Stimulated activated CD8-positive, alpha-beta memory T cell treated with anti-CD3 and anti-CD28 coated beads, Interleukin-15, amount 100 ng/mL, for 1 hour (primary cell): ENCODE data around the gene RNFT2.
"Not testable (repeated sequence)": the region's sequence is repeated elsewhere in the genome, so short reads cannot be mapped to it uniquely, and the experiment has no call there.

Source experiments
- DNase-seq: peaks from one replicate; pipeline ENCODE4 v3.0.0-alpha.2; 2020; ENCODE audit warnings: low read depth

Gene RNFT2

GRCh38 chr12:116745554-116745953 is 7.4 kb downstream of the RNFT2 start:
- no peak for DNase-seq

DNA sequence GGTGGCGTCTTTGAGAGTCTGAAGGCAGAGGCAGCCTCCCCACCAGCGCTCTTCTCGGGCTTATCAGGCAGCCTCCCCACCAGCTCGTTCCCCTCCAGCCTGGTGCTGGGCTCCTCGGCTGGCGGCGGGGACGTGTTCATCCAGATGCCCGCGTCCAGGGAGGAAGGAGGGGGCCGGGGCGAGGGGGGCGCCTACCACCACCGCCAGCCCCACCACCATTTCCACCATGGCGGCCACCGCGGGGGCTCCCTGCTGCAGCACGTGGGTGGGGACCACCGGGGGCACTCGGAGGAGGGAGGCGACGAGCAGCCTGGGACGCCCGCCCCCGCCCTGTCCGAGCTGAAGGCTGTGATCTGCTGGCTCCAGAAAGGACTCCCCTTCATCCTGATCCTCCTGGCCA is 11.8 kb downstream of the RNFT2 start:
- DNase-seq, result no peak

DNA sequence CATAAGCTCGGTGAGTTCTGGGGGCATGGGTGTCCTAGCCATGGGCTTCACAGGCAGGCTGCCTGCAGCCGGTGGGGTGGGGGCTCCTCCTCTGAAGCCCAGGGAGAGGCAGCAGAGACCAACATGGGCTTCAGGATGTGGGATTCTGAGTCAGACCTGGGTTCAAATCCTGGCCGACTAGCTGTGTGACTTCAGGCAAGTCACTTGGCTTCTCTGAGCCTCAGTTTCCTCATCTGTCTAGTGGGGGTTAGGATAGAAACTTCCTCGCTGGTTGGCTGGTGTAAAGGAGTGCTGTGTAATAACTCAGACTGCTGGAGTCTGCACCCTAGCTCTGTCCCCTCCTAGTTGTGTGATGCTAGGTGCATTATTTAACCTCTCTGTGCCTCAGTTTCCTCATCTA is 12.2 kb downstream of the RNFT2 start:
- DNase-seq, result no peak

DNA sequence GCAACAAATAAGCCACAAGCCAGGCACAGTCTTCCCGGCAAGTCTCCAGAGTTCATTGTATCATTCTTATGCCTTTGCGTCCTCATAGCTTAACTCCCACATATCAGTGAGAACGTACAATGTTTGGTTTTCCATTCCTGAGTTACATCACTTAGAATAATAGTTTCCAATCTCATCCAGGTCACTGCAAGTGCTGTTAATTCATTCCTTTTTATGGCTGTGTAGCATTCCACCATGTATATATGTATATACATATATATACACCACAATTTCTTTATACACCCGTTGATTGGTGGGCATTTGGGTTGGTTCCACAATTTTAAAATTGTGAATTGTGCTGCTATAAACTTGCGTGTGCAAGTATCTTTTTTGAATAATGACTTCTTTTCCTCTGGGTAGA is 16.0 kb downstream of the RNFT2 start:
- not testable (repeated sequence) for DNase-seq

DNA sequence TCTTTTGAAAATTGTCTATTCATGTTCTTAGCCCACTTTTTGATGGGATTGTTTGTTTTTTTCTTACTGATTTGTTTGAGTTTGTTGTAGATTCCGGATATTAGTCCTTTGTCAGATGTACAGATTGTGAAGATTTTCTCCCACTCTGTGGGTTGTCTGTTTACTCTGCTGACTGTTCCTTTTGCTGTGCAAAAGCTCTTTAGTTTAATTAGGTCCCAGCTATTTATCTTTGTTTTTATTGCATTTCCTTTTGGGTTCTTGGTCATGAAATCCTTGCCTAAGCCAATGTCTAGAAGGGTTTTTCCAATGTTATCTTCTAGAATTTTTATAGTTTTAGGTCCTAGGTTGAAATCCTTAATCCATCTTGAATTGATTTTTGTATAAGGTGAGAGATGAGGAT is 16.7 kb downstream of the RNFT2 start:
- DNase-seq, result not testable (repeated sequence)

GRCh38 chr12:116759783-116760621 is 21.9 kb downstream of the RNFT2 start:
- no peak for DNase-seq

DNA sequence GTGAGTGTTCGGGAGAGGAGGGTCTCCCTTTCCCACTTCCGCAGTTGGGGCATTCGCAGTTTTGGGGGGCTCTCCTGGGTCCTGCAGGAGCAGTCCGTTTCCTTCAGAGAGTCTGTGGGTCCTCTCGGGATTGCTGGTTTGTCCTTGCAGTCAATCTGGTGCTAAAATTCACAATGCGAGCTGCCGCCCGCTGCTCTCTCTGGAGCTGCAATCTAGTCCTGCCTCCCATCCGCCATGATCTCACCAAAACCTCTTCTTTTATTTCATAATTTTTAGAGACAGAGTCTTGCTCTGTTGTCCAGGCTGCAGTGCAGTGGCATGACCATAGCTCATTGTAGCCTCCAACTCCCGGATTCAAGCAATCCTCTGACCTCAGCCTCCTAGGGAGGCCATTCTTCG is 22.5 kb downstream of the RNFT2 start:
- no peak for DNase-seq

GRCh38 chr12:116761499-116761898 is 23.4 kb downstream of the RNFT2 start:
- DNase-seq, result no peak

DNA sequence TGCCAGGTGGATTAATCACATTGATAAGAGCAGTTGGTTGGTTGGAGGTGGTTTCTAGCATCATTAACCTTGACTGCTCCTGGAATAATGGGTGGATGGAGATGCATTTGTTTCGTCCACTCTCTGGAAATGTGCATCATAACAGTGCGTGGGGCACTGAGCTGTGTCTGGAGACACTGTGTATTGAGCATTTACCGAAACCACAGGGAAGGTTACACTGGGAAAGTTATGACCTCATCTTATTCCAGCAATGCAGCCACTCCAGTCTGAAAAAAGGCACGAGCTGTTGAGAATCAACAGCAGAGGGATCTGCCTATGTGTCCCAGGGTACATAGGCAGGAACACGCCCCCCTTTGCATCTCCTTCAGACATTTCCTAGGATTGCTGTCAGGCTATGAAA is 27.2 kb downstream of the RNFT2 start:
- DNase-seq, result no peak

GRCh38 chr12:116766285-116766684 is 28.2 kb downstream of the RNFT2 start:
- DNase-seq, result no peak

- no peak for DNase-seq
Measured at GRCh38 chr12:116766746-116767145, 28.6 kb downstream of the RNFT2 start.

GRCh38 chr12:116771651-116772050 is 33.5 kb downstream of the RNFT2 start:
- DNase-seq, result no peak

- no peak for DNase-seq
Measured at GRCh38 chr12:116773276-116773731, 35.2 kb downstream of the RNFT2 start.

DNA sequence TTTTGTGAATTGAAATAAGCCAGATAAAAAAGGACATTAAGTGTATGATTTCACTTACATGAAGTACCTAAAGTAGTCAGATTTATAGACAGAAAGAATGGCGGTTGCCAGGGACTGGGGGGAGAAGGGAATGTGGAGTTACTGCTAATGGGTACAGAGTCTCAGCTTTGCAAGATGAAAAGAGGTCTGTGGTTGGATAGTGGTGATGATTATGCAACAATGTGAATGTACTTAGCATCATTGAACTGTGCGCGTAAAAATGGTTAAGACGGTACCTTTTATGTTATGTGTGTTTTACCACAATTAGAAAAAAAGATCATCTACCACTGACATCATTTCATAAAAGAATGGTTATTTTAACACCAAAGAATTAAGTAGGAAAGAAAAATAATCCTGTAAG is 35.9 kb downstream of the RNFT2 start:
- no peak for DNase-seq

DNA sequence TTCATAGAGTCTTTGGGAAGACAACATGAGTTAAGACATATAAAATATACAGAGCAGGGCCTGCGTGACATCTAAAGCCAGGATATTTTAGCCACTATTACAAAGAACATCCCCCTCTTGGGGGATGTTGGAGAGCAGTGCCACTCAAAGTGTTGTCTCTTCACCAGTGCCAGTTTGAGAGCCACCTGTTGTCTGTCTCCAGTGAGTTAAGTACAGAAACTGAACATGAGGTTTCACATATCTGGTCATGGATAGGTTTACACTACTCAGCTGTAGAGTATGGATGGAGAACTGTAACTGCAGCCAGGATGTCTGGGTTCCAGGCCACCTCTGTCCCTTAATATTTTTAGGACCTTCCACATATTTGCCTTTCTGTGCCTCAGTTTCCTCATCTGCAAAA is 39.1 kb downstream of the RNFT2 start:
- DNase-seq, result no peak

GRCh38 chr12:116779597-116779996 is 41.5 kb downstream of the RNFT2 start:
- DNase-seq, result no peak

DNA sequence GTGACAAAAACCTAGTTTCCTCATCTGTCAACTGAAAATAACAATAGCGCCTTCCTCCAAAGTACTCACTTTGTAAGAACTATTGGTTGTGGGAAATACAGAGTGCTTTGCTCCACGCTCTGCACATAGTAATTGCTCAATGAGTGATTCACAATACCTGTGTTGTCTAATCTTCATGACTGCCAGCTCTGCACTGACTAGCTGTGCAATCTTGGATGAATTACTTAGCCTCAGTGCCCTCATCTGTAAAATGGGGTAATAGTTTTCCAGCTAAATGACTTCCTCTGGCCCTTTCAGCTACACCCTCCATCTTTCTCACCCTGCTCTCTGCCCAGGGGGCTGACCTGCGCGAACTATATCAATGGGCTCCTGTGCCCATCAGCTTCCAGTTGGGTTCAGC is 42.8 kb downstream of the RNFT2 start:
- DNase-seq, result no peak

DNA sequence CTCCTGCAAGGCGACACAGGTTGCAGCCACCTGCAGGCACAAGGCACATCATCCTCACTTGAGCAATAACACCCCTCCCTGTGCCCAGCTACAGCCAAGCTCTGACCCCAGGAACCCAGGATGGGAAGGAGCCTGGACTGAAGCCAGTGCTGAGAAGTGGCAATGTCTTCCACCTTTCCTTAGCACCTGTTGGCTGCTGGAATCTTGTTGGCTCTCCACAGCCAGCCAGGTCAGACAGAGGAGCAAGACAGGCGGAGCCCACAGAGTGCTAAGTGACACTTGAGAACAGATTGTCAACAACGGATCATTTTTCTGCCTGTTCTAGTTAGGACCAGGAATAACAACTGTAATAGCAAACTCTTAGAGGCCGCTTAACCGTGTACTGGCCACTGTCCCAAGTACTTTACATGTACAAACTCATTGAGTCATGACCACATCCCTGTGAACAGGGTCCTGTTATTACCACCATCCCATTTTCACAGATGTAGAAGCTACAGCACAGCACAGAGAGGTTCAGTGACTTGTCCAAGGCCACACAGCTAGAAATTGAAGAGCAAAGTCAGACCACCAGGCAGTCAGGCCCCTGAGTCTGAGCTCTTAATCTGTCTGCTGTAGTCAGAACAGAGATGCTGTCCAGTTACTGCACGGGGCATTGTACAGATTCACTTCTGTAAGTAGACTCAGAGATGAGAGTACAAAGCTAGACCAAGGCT is 45.6 kb downstream of the RNFT2 start:
- no peak for DNase-seq

- no peak for DNase-seq
Measured at GRCh38 chr12:116784238-116784612, 46.1 kb downstream of the RNFT2 start.

GRCh38 chr12:116789562-116789961 is 51.4 kb downstream of the RNFT2 start:
- not testable (repeated sequence) for DNase-seq

GRCh38 chr12:116790066-116790465 is 52.0 kb downstream of the RNFT2 start:
- no peak for DNase-seq

DNA sequence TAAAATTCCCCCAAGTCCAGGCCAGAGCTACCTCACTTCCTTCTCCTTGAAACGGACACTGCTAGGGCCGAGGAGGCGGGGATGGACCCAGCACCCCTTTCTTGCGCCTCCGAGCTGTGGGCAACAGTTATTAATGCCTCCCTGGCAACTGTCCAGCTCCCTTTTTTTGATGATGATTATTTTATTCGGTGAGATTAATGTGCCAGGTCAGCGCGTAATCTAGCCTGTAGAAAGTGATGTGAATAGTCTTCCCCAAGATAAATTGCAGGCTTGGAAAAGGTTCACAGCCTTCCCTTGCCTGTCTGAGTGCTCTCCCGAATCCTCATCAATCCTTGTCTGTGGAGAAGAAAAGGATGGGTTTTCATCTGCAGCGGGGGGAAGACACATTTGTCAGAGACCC is 54.3 kb downstream of the RNFT2 start:
- no peak for DNase-seq

DNA sequence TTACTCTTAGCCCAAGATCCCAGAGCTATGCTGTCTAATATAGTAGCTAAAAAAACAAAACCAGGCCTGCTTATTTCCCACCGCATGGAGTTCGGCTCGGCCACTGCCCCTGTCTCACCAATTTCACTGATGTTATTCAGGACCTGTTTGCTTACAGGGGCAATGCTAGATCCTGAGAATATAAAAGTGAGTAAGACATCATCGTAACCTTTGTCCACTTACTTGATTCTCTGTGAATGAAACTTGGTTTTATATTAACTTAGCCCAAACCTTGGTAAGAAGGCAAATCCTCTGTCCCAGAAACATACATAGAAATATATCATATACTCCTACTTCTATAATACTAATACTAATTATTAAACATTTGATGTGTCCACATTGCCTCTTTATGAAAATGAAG is 56.6 kb downstream of the RNFT2 start:
- no peak for DNase-seq

GRCh38 chr12:116797885-116798284 is 59.8 kb downstream of the RNFT2 start:
- DNase-seq, result no peak
